ENCODE measurements around the gene NKD1. TPM values are rescaled to one million over a fixed set of nuclear protein-coding genes. Genes with fewer than 3 reads are reported as not detected.

The NKD1 gene
- total RNA-seq, 1 donor from 2014 or later = 63.0 TPM

GRCh38 chr16:50679266-50679665, 131.1 kb downstream of the NKD1 start:
- Mint-ChIP-seq H3K27ac (no peak overlapping the region), H3K36me3 (no peaks in the 10 kb centered on the region), H3K4me3 (no peak overlapping the region), H3K9me3 (no peaks in the 10 kb centered on the region), H3K27me3 (ENCODE audit: low read depth) (no peaks in the 10 kb centered on the region), H3K4me1 (no peaks in the 10 kb centered on the region)
- no peak for TF ChIP-seq CTCF (IDR thresholded peaks at IDR 0.05; ENCODE audit: unreplicated experiment)
- no peak for DNase-seq (ENCODE audit: low spot score in 2 of 2, unreplicated experiment in 2 of 2)

DNA sequence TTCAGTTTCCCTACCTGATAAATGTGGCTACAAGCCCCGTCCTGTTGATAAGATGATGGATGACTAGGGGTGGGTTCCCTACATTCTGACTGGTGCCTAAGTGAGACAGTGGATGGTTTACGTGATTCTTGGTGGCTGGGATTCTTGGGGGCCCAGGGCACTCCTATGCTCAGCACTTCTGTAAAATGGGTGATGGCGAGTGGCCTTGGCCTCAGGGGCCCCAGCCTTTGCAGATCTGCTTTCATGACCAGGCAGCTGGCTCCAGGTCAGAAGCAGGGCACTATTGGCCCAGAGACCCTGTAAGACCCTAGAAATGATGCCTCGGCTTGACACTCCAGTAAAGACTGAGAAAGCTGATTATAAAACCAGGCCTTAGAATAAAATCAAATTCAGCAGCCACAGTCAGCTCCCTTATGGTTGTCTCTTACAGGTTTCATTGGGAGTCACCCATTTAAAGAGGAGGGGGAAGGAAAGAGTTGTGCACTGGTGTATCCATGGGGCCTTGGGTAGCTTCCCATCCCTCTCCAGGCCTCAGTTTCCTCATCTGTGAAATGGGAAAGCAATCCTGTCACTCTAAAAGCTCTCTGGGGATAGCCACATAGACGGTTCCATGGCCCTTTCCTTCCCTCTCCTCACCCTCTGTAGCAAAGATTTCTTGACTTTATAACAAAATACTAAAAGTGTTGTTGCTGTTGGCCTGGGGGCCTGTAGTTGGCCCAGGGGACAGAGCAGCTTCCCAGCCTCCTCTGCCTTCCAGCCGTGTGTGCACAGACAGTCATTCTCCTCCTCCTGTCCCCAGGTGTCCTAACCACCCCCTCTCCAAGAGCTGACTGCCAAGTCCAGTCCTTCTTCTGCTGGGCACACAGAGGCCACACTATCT, 131.7 kb downstream of the NKD1 start:
- no peaks in the 10 kb centered on the region for H3K36me3 Mint-ChIP-seq
- H3K27me3 Mint-ChIP-seq (ENCODE audit: low read depth) = no peaks in the 10 kb centered on the region
- no peaks in the 10 kb centered on the region for H3K9me3 Mint-ChIP-seq
- no peak for DNase-seq (ENCODE audit: low spot score in 2 of 2, unreplicated experiment in 2 of 2)
- no peaks in the 10 kb centered on the region for H3K4me1 Mint-ChIP-seq
- TF ChIP-seq CTCF (IDR thresholded peaks at IDR 0.05; ENCODE audit: unreplicated experiment) = no peak
- H3K4me3 Mint-ChIP-seq = no peak overlapping the region
- H3K27ac Mint-ChIP-seq = no peak overlapping the region

DNA sequence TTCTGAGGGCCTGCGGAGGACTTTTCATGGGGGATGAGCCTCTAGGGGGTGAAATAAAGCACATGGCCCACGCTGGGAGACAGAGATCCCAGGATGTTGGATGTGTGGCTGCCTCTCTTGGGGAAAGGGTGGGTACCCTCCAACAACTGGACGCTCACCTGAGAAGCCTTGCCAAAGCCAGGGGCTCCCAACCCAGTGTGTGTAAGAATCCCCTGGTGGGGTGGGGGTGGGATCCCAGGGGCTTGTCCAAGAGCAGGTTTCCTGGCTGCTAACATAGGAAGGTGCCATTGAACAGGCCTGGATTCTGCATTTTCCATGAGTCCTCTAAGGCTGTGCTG, 132.3 kb downstream of the NKD1 start:
- no peak overlapping the region for H3K27ac Mint-ChIP-seq
- H3K27me3 Mint-ChIP-seq (ENCODE audit: low read depth) = no peaks in the 10 kb centered on the region
- no peak for DNase-seq (ENCODE audit: low spot score in 2 of 2, unreplicated experiment in 2 of 2)
- no peaks in the 10 kb centered on the region for H3K4me1 Mint-ChIP-seq
- no peak for TF ChIP-seq CTCF (IDR thresholded peaks at IDR 0.05; ENCODE audit: unreplicated experiment)
- no peaks in the 10 kb centered on the region for H3K9me3 Mint-ChIP-seq
- H3K36me3 Mint-ChIP-seq = no peaks in the 10 kb centered on the region
- no peak overlapping the region for H3K4me3 Mint-ChIP-seq

DNA sequence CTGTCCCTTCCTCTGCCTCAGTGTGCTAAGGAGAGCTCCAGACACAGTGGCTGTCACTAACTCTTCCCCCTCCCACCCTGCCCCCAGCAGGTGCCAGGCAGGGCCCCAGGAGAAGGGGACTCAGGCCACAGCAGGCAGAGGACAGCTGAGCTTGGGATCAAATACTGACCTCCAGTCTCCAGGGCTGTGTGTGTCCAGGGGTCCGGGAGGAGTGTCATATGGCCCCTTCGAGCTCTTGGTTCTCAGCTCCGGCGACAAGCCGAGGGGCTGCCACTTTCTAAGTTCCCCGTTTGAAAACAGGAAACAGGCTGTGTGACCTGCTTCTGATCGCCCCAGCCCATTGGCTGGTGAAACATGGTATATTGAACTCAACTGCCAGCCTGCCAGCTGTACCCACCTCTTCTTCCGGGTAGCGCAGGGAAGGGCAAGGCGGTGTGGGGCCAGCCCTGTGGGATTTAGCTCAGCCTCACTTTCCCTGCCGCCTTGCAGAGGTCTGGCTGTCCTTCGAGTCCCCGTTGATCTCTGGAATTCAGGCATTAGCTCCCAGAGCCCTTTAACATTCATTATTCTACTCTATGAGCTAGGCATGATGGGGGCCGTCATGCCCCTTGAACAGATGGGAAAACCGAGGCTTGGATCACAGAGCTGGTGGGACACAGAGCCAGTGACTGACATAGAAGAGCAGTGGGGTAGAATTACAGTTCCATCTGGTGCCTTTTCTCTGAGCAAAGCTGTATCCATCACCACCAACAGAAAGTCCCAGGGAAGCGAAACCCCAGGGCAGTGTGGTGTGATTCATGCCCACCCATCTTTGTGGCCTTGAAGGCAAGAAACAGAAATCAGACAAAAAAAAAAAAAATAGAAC, 133.1 kb downstream of the NKD1 start, which contains the start of gene SNX20:
Gene SNX20 (minus strand): TSS at position 292 of the 865 bp plus-strand sequence. CDS start 3,786 bp downstream, outside the sequence.
- no peak within 1 kb of the TSS for H3K27ac Mint-ChIP-seq
- no peak for TF ChIP-seq CTCF (IDR thresholded peaks at IDR 0.05; ENCODE audit: unreplicated experiment)
- H3K4me1 Mint-ChIP-seq = no peaks in the 10 kb centered on the region
- no peaks in the 10 kb centered on the region for H3K36me3 Mint-ChIP-seq
- no peak within 1 kb of the TSS for H3K4me3 Mint-ChIP-seq
- no peaks in the 10 kb centered on the region for H3K9me3 Mint-ChIP-seq
- H3K27me3 Mint-ChIP-seq (ENCODE audit: low read depth) = peaks cover 2% of the 10 kb centered on the region
- DNase-seq (ENCODE audit: low spot score in 2 of 2, unreplicated experiment in 2 of 2) = no peak

GRCh38 chr16:50683689-50684374, 135.6 kb downstream of the NKD1 start:
- Mint-ChIP-seq H3K27me3 (ENCODE audit: low read depth) (peaks cover 10% of the 10 kb centered on the region), H3K9me3 (no peaks in the 10 kb centered on the region), H3K27ac (no peak overlapping the region), H3K4me1 (no peaks in the 10 kb centered on the region), H3K36me3 (no peaks in the 10 kb centered on the region), H3K4me3 (no peak overlapping the region)
- DNase-seq (ENCODE audit: low spot score in 2 of 2, unreplicated experiment in 2 of 2) = no peak
- TF ChIP-seq CTCF (IDR thresholded peaks at IDR 0.05; ENCODE audit: unreplicated experiment) = no peak

Data from mesothelial cell of epicardium (in vitro differentiated cells).